Endodermal cell (in vitro differentiated cells): ENCODE results near the gene SLX1A. TPM values are rescaled to one million over a fixed set of nuclear protein-coding genes. Genes with fewer than 3 reads are reported as not detected.

Experiments used
- DNase-seq: peaks from one replicate; pipeline ENCODE4 v3.0.0-alpha.2; 2017
- H3K27ac ChIP-seq: 2 replicates; pipeline ENCODE4 v1.5.1; 2013; ENCODE audit warnings: mild to moderate bottlenecking, low read depth, low read length, moderate library complexity
- H3K27me3 ChIP-seq: 2 replicates; pipeline ENCODE4 v1.6.1; 2013; ENCODE audit warnings: mild to moderate bottlenecking, low read length, moderate library complexity; ENCODE audit not compliant: insufficient read depth, control insufficient read depth, poor library complexity, severe bottlenecking
- H3K36me3 ChIP-seq: 2 replicates; pipeline ENCODE4 v1.7.0; 2013; ENCODE audit warnings: mild to moderate bottlenecking, low read length, moderate library complexity; ENCODE audit not compliant: control insufficient read depth, insufficient read depth
- H3K4me1 ChIP-seq: one replicate; pipeline ENCODE4 v1.7.0; 2013; ENCODE audit warnings: low read length; ENCODE audit not compliant: control insufficient read depth, insufficient read depth
- H3K4me3 ChIP-seq: 2 replicates; pipeline ENCODE4 v1.5.1; 2013; ENCODE audit warnings: mild to moderate bottlenecking, low read length, moderate library complexity
- H3K9ac ChIP-seq: 2 replicates; pipeline ENCODE4 v1.6.1; 2013; ENCODE audit warnings: mild to moderate bottlenecking, low read length, moderate library complexity; ENCODE audit not compliant: poor library complexity, severe bottlenecking; ENCODE audit errors: extremely low read depth
- H3K9me3 ChIP-seq: 2 replicates; pipeline ENCODE4 v1.6.1; 2013; ENCODE audit warnings: mild to moderate bottlenecking, low read length, moderate library complexity; ENCODE audit not compliant: control insufficient read depth
- H3K27ac Mint-ChIP-seq: 2 replicates; pipeline ENCODE4 v1.8.0; 2020; ENCODE audit warnings: mixed read lengths
- H3K27me3 Mint-ChIP-seq: 2 replicates; pipeline ENCODE4 v1.8.0; 2021; ENCODE audit warnings: mild to moderate bottlenecking, mixed read lengths; ENCODE audit not compliant: insufficient read depth
- H3K36me3 Mint-ChIP-seq: 2 replicates; pipeline ENCODE4 v1.8.0; 2020; ENCODE audit warnings: low read depth, mixed read lengths
- H3K4me1 Mint-ChIP-seq: 2 replicates; pipeline ENCODE4 v1.8.0; 2020; ENCODE audit warnings: mixed read lengths
- H3K4me3 Mint-ChIP-seq: 2 replicates; pipeline ENCODE4 v1.8.0; 2020; ENCODE audit warnings: mild to moderate bottlenecking, moderate library complexity, mixed read lengths
- H3K9me3 Mint-ChIP-seq: 2 replicates; pipeline ENCODE4 v1.8.0; 2020; ENCODE audit warnings: mild to moderate bottlenecking, mixed read lengths
- CTCF ChIP-seq: fragments of 200-600 bp; sonication (generic); conservative IDR thresholded peaks from 2 replicates; pipeline ENCODE4 v1.5.0; 2021; ENCODE audit warnings: antibody characterized with exemption, mild to moderate bottlenecking
- WGBS, 2 experiments: methylation state at CpG; one replicate each; pipeline versions ENCODE4 v1.1.5 to v1.1.7; 2013; ENCODE audit warnings: missing lambda C conversion rate in 2 of 2, mixed read lengths in 1 of 2; ENCODE audit not compliant: insufficient coverage in 1 of 2, insufficient read length in 1 of 2; 5-methylcytosine and 5-hydroxymethylcytosine counted together
- total RNA-seq, 2 donors: library from RNA; stranded (reverse); fragmentation: NEBNext Ultra II Directional in 1 of 2; extraction: Animal tissue kit (Norgen Biotek cat#: 25700) in 1 of 2; gene quantifications; 2 replicates in 1 of 2; 3 replicates in 1 of 2; pipeline ENCODE4 v1.2.1, GENCODE V29; 2021

The SLX1A gene
- total RNA-seq, 2 donors from 2014 or later = 37.7 to 48.8 TPM

DNA sequence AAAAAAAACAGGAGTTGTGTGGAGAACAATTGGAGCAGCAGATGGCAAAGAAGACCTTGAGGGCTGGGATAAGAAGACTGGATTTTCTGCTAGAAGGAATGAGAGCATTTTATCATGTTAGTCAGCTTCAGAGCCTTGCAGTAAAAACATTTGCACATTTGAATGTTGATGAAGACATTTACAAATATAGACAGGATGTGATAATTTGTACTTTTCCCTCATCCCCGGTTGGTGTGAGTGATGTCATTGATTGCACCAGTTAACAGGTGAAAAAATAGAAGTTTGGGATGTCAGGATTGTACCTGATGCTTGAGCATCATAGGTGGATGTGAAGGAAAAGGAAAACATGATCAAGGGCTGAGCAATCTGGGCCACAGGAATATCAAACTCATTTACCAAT, 48.0 kb upstream of the SLX1A start:
- Histone ChIP-seq H3K9me3 (peaks cover 14% of the 10 kb centered on the region), H3K4me1 (no peaks in the 10 kb centered on the region), H3K4me3 (no peak overlapping the region), H3K27ac (no peak overlapping the region), H3K9ac (no peak overlapping the region), H3K27me3 (no peaks in the 10 kb centered on the region), H3K36me3 (no peaks in the 10 kb centered on the region)
- Mint-ChIP-seq H3K27me3 (peaks cover 3% of the 10 kb centered on the region), H3K9me3 (peaks cover 16% of the 10 kb centered on the region), H3K27ac (no peak overlapping the region), H3K4me3 (no peak overlapping the region), H3K4me1 (peaks cover 6% of the 10 kb centered on the region), H3K36me3 (no peaks in the 10 kb centered on the region)
- no peak for TF ChIP-seq CTCF
- WGBS, 2 experiments = 84 to 100% methylated on average over 1 of the region's 1 CpG
- no peak for DNase-seq

DNA sequence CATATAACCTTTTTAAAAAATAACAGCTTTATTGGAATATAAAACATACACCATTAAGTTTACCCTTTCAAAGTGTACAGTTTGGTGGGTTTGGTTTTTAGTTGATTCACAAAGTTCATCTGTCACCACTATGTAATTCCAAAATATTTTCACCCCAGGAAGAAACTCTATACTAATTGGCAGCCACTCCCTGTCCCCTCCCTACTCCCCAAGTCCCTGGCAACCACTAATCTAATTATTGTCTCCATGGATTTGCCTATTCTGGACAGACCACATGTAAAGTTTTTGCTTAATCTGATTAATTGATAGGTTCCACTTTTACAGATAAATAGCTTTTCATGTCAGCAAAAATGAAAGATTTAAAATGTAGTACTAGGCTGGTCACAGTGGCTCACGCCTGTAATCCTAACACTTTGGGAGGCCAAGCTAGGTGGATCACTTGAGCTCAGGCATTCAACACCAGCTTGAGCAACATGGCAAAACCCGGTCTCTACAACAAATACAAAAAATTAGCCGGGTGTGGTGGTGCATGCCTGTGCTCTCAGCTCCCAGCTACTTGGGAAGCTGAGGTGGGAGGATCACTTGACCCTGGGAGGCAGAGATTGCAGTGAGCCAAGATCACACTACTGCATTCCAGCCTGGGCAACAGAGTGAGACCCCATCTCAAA, 45.7 kb upstream of the SLX1A start:
- no peak for DNase-seq
- H3K4me3 Mint-ChIP-seq = no peak overlapping the region
- 88 to 96% methylated on average over 2 to 3 of the region's 3 CpGs for WGBS, 2 experiments
- H3K27me3 Mint-ChIP-seq = peaks cover 8% of the 10 kb centered on the region
- no peak for TF ChIP-seq CTCF
- Histone ChIP-seq H3K4me3 (no peak overlapping the region), H3K9me3 (peaks cover 14% of the 10 kb centered on the region), H3K9ac (no peak overlapping the region), H3K4me1 (no peaks in the 10 kb centered on the region), H3K36me3 (no peaks in the 10 kb centered on the region), H3K27me3 (no peaks in the 10 kb centered on the region), H3K27ac (no peak overlapping the region)
- peaks cover 5% of the 10 kb centered on the region for H3K4me1 Mint-ChIP-seq
- no peak overlapping the region for H3K27ac Mint-ChIP-seq
- peaks cover 16% of the 10 kb centered on the region for H3K9me3 Mint-ChIP-seq
- H3K36me3 Mint-ChIP-seq = no peaks in the 10 kb centered on the region

GRCh38 chr16:30149250-30149930, 44.3 kb upstream of the SLX1A start:
- no peak overlapping the region for H3K4me3 ChIP-seq
- H3K4me1 ChIP-seq = no peaks in the 10 kb centered on the region
- no peak overlapping the region for H3K27ac Mint-ChIP-seq
- DNase-seq = no peak
- peaks cover 8% of the 10 kb centered on the region for H3K27me3 Mint-ChIP-seq
- peaks cover 18% of the 10 kb centered on the region for H3K9me3 Mint-ChIP-seq
- H3K4me1 Mint-ChIP-seq = no peaks in the 10 kb centered on the region
- H3K9me3 ChIP-seq = peaks cover 14% of the 10 kb centered on the region
- H3K36me3 ChIP-seq = no peaks in the 10 kb centered on the region
- H3K4me3 Mint-ChIP-seq = no peak overlapping the region
- WGBS, 2 experiments = 87 to 100% methylated on average over 1 to 5 of the region's 5 CpGs
- no peaks in the 10 kb centered on the region for H3K36me3 Mint-ChIP-seq
- no peak overlapping the region for H3K27ac ChIP-seq
- TF ChIP-seq CTCF = no peak
- no peaks in the 10 kb centered on the region for H3K27me3 ChIP-seq
- no peak overlapping the region for H3K9ac ChIP-seq
